GM21447 (cell line): ENCODE results near the gene RIN1.
"Not testable (repeated sequence)": the region's sequence is repeated elsewhere in the genome, so short reads cannot be mapped to it uniquely, and the experiment has no call there.

ENCODE experiments used
- ATAC-seq: cut with Tn5 transposase; IDR thresholded peaks from one replicate; pipeline ENCODE4 v1.9.1; 2021; ENCODE audit not compliant: unreplicated experiment

RIN1 gene

DNA sequence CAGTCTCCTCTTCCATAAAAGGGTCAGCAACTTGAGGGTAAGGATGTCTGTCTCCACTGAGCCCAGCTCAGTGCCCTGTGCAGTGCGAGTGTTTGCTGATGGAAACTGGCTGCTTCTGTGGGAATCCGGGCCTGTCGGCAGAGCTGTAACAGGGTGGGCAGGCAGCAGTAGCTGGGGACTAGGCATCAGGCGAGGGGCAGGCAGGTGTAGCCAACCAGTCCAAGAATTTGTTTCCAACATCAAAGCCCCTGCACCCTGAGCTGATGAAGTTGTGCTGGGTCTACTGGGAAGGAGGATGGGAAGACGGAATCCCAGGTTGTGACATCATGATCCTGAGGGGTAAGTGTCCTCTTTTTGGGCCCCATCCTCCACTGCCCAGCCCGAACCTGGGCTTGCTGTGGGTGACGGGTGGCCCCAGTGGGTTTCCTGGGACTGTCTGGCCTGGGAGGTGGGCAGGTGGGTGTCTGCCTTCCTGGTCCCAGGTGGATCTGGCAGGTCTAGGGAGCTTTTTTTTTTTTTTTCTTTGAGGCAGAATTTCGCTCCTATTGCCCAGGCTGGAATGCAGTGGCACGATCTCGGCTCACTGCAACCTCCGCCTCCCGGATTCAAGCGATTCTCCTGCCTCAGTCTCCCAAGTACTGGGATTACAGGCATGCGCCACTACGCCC, 24.3 kb upstream of the RIN1 start:
- no peak for ATAC-seq

DNA sequence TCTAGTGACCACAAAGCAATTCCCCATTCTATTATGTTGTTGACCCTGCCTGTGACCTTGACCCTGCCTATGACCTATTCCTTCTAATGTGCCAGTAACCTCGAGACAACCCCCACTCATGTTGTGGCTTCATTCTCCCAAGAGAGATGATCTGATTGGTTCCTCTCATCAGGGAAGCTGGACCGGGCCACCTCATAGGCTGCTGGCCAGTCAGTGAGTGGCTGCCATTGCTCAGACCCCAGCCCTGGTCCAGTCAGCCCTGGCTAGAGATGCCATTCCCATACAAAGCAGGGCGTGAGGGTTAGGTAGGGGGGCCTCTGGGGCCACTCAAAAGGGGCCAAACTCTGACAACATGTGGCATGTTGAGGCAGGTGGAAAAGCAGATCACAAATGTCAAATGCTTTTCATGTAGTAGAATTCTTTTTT, 23.4 kb upstream of the RIN1 start:
- ATAC-seq, result no peak

DNA sequence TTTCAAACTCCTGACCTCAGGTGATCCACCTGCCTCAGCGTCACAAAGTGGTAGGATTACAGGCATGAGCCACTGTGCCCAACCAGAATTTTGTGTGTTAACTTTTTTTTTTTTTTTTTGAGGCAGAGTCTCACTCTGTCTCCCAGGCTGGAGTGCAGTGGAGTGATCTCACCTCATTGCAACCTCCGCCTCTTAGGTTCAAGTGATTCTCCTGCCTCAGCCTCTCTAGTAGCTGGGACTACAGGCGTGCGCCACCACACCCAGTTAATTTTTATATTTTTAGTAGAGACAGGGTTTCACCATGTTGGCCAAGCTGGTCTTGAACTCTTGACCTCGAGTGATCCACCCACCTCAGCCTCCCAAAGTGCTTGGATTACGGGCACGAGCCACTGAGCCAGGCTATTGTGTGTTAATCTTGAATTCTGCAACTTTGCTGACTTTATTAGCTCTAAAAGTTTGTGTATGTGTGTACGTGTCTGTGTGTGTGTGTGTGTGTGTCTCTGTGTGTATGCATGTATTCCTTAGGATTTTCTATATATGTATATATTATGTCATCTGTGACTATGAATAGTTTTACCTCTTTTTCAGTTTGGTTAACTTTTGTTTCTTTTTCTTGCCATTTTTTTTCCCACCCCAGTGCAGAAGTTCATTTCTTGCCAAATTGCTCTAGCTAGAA, 14.5 kb upstream of the RIN1 start:
- not testable (repeated sequence) for ATAC-seq

DNA sequence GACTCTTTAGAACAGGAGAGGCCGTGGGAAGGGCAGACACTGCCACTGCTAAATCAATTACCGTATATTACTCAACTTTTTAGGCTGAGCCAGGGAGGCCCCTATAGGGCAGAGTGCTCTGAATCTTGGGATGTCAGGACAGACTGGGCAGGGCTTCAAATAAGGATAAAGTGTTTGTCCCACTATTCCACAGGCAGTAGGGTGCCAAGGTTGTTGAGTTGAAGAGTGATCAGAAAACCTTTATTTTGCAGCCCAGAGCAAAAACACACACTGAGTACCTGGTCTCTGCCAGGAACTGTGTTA, 12.8 kb upstream of the RIN1 start:
- no peak for ATAC-seq

DNA sequence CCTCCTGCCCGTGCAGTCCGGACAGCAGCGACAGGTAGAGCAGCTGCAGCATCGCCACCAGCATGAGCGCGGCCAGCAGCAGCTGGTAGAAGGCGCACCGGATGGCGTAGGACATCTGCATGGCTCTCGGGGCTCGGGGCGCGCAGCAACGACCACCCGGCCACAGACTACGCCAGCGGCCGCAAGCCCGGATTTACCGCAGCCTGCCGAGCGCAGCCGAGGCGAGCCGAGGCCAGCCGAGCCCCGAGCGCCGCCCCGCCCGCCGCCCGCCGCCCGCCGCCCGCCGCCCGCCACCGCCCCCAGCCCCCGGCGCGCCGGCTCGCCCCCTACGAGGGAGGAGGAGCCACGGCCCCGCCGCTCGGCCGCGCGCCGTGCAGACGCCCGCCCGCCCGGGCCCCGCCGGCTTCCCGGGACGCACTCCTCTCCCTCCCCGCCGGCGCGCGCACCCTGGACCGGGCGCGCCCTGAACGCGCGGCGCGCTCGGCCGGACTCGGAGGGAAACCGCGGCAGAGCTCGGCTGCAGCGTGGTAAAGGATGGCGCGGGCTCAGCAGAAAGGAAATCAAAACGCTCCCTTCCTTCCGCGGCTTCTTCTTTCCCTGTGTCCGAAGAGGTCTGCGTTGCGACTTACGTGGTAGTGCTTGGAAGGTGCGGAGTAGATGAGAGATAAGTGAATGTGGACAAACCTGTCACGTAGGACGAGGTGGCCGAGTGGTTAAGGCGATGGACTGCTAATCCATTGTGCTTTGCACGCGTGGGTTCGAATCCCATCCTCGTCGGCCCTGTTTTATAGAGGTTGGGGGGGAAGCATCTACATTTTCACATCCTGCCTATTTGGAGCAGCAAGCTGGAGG, 11.4 kb upstream of the RIN1 start, which contains the start of gene B4GAT1:
TSS of gene B4GAT1 (minus strand) at position 205 of the 852 bp plus-strand sequence. CDS start at position 121, 84 bp downstream.
- ATAC-seq, result peak; percentile 38

DNA sequence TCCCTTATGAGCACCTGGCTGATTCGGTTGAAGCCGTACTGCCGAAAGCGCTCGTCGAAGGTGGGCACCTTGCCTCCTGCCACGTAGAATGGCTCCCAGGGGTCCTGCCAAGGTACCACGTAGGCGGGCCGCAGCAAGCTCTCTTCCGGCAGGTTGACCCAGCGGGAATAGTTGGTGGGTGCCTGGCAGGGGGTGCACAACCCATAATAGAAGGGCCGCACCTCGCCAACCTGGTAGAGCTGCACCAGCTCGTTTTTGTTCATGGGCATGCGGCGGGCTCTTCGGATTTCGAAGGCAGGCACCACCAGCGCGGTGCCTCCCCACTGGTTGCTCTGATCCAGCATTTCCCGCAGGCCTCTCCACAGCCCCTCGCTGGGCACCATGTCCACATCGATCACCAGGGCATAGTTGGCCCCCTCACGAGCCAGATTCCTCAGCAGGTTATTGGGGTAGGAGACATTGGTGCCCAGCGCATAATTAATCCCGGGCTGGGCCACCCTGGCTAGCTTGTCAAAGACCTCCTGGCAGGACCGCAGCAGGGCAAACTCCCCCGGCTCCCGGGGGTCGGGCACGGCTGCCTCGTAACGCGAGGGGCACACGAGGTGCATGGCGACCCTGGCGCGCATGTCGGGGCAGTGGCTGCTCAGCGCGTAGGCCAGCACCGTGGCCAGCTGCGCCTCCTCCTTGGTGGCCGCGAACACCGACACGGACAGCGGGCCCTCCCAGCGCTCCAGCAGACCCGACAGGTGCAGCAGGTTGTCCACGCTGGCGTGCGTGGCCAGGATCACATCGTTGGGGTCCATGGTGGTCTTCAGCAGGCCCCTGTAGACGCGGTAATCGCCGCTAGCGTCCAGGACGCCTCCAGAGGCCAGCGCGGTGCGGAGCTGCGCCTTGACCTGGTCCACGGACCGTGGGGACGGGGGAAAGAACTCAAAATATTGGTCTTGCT, 10.5 kb upstream of the RIN1 start:
- ATAC-seq, result no peak

DNA sequence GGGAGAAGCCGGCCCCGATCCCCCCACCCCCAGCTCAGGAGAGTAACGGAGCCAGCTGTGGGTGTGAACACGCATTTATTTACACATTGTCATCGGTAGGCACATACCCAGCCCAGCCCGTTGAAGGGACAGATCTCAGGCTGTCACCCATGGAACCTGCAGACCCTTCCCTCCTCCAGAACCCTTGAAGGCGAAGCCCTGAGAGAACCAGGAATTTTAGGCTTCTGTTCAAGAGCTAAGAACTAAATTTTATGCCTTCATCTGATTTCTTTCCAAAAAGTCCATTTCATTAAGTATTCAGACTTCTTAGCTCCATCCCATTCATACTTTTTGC, 9.0 kb upstream of the RIN1 start:
- no peak for ATAC-seq

DNA sequence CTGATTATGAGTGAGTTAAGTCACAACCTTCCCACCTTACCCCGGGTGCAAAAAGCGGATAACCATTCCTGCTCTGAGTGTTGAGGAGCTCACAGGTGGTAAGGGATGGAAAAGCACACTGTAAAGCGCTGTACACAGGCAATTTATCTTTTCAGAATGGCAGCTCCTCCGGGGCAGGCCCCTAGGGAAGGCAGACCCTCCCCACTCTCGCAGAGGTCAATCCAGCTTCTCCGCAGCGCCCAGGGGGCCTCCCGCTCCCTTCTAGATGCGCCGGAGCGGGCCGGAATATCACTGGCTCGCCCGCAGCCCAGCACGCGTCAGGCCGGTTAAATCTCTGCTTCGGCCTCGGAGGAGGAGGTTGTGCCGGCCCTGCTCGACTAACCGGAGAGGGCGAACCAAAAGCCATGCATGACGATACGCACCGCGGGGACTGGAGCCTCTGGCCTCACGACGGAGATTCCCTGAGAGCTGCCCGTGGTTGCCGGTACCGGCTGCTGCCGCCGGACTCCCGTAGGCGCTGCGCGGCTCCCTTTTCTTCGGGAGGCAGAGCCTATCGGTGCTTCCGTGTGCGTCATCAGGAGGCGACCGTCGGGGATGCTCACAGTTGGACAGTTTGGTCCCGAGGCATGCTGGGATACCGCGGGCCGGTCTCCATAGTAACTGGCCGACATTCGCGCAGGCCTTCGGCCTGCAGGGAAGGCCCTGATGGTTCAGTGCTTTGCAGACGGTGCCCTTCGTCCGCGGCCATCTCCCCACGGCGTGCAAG, 8.5 kb upstream of the RIN1 start, which contains the start of gene BRMS1:
TSS of gene BRMS1 (minus strand) at position 555 of the 766 bp plus-strand sequence. CDS start 2,870 bp downstream, outside the sequence.
- peak; percentile 74 for ATAC-seq

DNA sequence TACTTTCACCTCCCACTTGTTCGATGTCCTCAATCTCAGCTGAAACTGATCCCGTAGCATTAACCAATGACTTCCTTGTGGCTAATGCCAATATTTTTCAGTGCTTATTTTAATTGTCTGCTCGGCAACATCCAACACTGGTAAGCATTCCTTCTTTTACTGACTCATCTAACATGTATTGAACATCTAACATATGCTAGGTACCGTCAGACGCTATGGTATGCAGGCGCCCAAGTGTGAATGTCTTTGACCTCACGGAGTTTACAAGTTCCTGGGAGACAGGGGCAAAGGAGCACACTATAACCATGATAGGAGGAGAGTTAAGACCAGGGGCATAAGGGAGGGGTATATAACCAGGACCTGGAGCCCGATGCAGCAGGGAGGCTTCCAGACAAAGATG, 6.9 kb upstream of the RIN1 start:
- ATAC-seq, result no peak

DNA sequence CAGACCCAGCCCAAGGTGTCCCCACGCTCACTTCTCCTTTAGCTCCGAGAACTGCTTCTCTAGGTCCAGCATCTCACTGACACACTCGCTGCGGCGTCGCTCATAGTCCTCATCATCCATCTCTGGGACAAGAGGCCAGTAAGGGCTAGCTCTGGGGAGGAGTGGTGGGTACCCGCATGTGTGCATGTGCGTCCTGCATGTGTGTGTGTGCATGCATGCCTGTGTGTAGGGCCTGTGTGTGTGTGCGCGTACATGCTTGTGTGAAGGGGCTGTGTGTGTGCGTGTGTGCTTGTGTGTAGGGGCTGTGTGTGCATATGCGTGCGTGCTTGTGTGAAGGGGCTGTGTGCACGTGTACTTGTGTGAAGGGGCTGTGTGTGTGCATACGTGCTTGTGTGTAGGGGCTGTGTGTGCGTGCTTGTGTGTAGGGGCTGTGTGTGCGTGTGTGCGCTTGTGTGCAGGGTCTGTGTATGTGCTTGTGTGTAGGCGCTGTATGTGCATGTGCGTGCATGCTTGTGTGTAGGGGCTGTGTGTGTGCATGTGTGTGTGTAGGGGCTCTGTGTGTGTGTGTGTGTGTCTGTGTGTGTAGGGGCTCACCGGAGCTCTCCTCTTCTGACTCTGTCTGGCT, 5.4 kb upstream of the RIN1 start:
- ATAC-seq, result no peak

DNA sequence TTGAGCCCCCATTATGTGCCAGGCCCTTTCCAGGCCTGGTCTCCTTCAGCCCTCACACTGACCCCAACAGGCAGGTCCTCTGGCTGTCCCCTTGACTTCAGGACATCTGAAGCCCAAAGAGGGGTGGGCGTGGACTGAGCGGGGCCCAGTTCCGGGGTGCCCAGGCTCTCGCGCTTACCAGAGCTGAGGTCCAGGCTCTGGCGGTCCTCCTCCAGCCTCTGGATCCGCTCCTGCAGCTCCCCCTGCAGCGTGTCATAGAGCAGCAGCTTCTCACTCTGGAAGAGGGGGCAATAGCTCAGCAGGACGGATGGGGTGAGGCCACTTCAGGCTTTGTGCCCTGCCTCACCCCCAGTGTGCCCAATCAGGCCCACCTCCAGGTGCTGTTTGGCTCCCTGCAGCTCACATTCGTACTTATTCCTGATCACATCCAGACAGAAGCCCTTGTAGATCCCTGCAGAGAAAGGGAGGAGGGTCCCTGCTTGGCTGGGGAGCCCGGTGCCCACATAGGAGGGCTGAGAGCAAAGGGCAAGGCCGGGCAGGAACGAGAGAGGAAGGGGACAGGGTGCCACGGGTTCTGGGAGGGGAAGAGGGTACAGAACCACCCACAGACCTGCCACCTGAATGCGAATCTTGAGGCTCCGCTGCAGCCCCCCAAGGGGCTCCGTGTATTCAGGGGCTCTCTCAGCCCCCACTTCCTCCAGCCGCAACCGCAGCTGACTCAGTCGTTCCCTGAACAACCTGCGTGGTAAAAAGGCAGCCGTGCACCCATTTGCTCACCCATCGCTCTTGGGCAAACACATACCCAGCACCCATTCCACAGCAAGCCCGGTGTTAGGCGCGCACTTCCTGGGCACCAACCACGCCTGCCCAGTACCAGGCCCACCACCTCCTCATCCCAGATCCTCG, 4.6 kb upstream of the RIN1 start:
- no peak for ATAC-seq

DNA sequence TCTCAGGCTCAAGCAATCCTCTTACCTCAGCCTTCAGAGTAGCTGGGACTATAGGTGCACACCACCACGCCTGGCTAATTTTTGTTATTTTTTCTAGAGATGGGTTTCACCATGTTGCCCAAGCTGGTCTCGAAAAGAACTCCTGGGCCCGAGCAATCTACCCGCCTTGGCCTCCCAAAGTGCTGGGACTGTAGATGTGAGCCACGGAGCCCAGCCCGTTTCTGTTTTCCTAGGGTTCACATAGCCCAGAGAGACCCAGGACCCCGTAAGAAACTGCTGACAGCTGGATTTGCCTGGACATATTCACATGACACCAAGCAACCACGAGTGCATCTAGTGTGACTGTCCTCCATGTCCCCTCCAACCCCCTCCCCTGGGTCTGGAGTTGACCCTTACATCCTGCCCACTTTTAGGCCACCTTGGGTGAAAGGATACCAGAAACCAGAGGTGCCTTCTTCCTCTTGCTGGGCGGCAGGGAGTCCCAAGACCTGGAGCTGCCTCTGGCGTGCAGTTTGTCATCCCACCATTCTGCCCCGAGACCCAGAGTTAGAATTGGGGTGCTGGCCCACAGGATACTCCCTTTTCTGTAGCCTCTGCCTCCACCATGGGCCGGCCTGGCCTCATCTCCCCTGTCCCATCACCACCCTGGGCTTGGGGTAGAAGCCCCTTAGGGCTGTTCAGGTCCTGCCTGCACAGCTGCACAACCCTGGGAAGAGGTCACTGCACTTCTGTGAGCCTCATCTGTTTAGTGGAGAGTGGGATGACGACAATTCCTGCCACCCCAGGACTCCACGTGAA, 3.7 kb upstream of the RIN1 start:
- no peak for ATAC-seq

DNA sequence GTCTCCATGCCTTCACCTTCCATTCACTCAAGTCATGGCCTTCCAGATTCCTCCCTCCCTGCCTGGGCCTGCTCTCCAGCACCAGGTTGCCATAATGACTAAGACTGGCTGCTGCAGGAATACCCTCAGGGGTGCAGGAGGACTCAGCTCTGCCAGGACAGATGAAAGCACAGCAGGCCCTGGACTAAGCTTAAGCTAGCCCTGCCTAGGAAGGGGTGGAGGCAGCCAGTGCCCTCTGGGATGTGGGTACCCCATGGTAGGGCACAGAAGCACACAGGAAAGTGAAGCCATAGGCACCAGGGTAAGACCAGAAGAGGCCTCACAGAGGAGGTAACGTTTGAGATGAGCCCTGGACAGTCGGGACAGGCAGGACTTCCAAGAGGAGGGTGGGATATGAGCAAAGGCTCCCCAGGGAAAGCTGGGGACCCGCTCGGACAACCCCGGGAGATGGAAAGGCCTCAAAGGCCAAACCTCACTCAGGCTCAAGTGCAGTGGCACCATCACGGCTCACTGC, 3.0 kb upstream of the RIN1 start:
- ATAC-seq, result no peak

DNA sequence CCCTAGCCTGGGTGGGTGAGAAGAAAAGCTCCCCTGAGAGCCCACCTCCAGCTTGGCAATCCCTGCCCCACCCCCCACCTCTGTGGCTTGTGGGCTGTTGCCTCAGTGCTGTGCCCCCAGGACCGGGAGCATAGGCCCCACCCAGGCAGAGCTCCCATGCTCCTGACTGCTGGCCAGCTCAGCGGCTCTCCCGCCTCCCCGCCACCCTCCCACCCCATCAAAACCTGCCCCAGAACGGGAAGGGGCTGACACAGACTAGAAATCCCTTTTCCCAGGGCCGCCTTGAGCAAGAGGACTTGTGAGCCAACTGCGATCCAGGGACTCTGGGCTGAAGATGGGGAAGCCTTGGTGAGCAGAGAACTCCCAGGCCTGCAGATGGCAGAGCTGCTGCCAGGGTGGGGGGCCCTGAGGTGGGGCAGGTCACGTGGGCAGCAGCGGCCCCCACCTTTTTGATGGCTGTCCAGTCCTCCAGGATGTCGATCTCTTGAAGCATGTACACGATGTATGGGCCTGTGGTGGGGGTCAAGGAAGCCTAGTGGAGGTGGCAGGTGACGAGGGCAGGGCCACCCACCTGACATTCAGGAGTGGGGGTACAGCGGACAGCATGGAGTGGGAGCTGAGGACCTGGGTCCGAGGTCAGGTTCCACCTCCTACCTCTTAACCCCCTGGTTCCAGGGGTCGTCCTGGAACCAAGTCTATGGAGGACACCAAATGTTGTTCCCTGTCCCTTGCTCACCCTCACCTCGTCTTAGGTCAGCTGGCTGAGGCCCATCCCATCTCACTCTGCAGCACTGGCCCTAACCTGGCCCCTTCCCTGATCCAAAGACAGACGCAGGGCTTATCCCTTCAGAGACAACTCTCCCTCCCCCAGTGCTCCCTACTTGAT, 2.3 kb upstream of the RIN1 start:
- no peak for ATAC-seq

DNA sequence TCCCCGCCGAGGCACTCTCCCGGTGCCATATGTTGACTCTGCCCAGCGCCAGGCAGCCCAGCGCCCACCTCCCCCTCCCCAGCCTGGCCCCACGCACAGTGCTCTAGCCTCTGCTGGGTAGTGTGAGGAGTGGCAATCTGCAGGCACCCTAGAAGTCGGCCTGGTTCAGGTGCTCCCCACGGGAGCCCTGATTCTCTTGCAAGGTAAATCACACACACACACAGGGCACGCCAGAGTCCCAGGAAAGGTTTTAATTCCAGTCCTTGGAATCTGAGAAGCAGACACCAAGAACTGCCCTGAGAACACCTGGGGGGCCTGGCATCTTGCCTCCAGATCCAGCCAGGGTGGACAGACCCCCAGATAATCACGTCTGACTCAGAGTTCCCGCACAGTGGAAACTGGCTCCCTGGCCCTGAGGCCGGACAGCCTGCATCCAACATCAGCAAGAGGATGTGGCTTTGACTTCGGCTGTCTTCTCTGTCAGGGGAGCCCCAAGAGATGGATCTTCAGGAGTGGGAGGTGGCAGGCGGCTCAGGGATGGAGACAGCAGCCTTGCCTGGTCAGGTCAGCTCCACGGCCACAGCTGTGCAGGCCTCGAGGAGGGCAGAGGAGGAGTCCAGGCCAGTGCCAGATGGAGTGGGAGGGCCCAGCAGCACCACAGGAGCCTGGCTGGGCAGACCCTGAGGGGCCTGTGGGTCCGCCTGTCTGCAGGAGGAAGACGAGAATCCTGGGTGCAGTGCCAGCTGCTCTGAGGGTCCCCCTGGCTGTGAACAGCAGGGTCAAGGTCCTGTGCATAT, 1.1 kb upstream of the RIN1 start:
- no peak for ATAC-seq
